Mesenchymal stem cell (in vitro differentiated cells and primary cell): Measurements from ENCODE around the gene NRXN3.
"Not testable (repeated sequence)": the region's sequence is repeated elsewhere in the genome, so short reads cannot be mapped to it uniquely, and the experiment has no call there.

Experiments
- DNase-seq: peaks from one replicate; pipeline ENCODE4 v3.0.0-alpha.2; 2013
- H2AFZ ChIP-seq: one replicate; pipeline ENCODE4 v1.6.1; 2013; ENCODE audit warnings: low read depth, mild to moderate bottlenecking, control low read depth, inconsistent platforms, low read length, moderate library complexity
- H2AK5ac ChIP-seq: 2 replicates; pipeline ENCODE4 v1.6.1; 2013; ENCODE audit warnings: low read length, moderate library complexity, mild to moderate bottlenecking, inconsistent platforms; ENCODE audit not compliant: severe bottlenecking
- H2BK120ac ChIP-seq: one replicate; pipeline ENCODE4 v1.6.1; 2013; ENCODE audit warnings: low read depth, mild to moderate bottlenecking, inconsistent platforms, low read length, moderate library complexity
- H2BK12ac ChIP-seq, 2 experiments: one replicate each; pipeline ENCODE4 v1.6.1; 2013; ENCODE audit warnings: inconsistent platforms in 2 of 2, low read length in 2 of 2, mild to moderate bottlenecking in 2 of 2, moderate library complexity in 2 of 2, control low read depth in 1 of 2
- H2BK15ac ChIP-seq: one replicate; pipeline ENCODE4 v1.6.1; 2013; ENCODE audit warnings: mild to moderate bottlenecking, low read depth, inconsistent platforms; ENCODE audit not compliant: poor library complexity, severe bottlenecking
- H2BK5ac ChIP-seq: 2 replicates; pipeline ENCODE4 v1.6.1; 2013; ENCODE audit warnings: low read depth, mild to moderate bottlenecking, low read length, control low read depth, inconsistent platforms; ENCODE audit not compliant: poor library complexity, severe bottlenecking
- H3K14ac ChIP-seq, 2 experiments: one replicate each; pipeline ENCODE4 v1.6.1; 2013; ENCODE audit warnings: inconsistent platforms in 2 of 2, low read length in 2 of 2, control low read depth in 1 of 2, mild to moderate bottlenecking in 1 of 2, moderate library complexity in 1 of 2
- H3K18ac ChIP-seq, 2 experiments: one replicate each; pipeline ENCODE4 v1.6.1; 2013; ENCODE audit warnings: inconsistent platforms in 2 of 2, low read length in 2 of 2, control low read depth in 1 of 2, low read depth in 1 of 2, mild to moderate bottlenecking in 1 of 2
- H3K23ac ChIP-seq, 2 experiments: one replicate each; pipeline ENCODE4 v1.6.1; 2013; ENCODE audit warnings: inconsistent platforms in 2 of 2, low read length in 2 of 2, mild to moderate bottlenecking in 2 of 2, moderate library complexity in 2 of 2, control low read depth in 1 of 2
- H3K27ac ChIP-seq: 2 replicates; pipeline ENCODE4 v1.5.1; 2013; ENCODE audit warnings: mild to moderate bottlenecking, moderate library complexity, low read length, control low read depth, inconsistent platforms; ENCODE audit not compliant: poor library complexity, severe bottlenecking
- H3K27me3 ChIP-seq, 2 experiments: 2 replicates each; pipeline versions ENCODE4 v1.6.1 to v1.7.0; 2013; ENCODE audit warnings: low read length in 2 of 2, mild to moderate bottlenecking in 2 of 2, moderate library complexity in 2 of 2, control low read depth in 1 of 2, inconsistent platforms in 1 of 2; ENCODE audit not compliant: control insufficient read depth in 1 of 2, insufficient read depth in 1 of 2
- H3K36me3 ChIP-seq, 2 experiments: 2 replicates each; pipeline versions ENCODE4 v1.6.1 to v1.7.0; 2013; ENCODE audit warnings: low read length in 2 of 2, control low read depth in 1 of 2, inconsistent platforms in 1 of 2, low read depth in 1 of 2, mild to moderate bottlenecking in 1 of 2; ENCODE audit not compliant: insufficient read depth in 2 of 2, control insufficient read depth in 1 of 2
- H3K4ac ChIP-seq, 2 experiments: one replicate each; pipeline ENCODE4 v1.6.1; 2013; ENCODE audit warnings: inconsistent platforms in 2 of 2, low read length in 2 of 2, mild to moderate bottlenecking in 2 of 2, moderate library complexity in 2 of 2, control low read depth in 1 of 2, low read depth in 1 of 2
- H3K4me1 ChIP-seq: 2 replicates; pipeline ENCODE4 v1.6.1; 2013; ENCODE audit warnings: low read depth, low read length, control low read depth; ENCODE audit not compliant: control insufficient read depth, insufficient read depth
- H3K4me2 ChIP-seq: 2 replicates; pipeline ENCODE4 v1.6.1; 2013; ENCODE audit warnings: low read length, mild to moderate bottlenecking, inconsistent platforms; ENCODE audit not compliant: poor library complexity, severe bottlenecking
- H3K4me3 ChIP-seq, 2 experiments: 2 replicates each; pipeline versions ENCODE4 v1.5.1 to v1.7.0; 2013; ENCODE audit warnings: low read length in 2 of 2, mild to moderate bottlenecking in 2 of 2, control low read depth in 1 of 2, low read depth in 1 of 2; ENCODE audit not compliant: insufficient read depth in 1 of 2
- H3K79me1 ChIP-seq: replicated peaks from 2 replicates; pipeline ENCODE4 v1.6.1; 2013; ENCODE audit warnings: mild to moderate bottlenecking, control low read depth, low read length, inconsistent platforms; ENCODE audit not compliant: poor library complexity, severe bottlenecking
- H3K9ac ChIP-seq: 2 replicates; pipeline ENCODE4 v1.7.0; 2013; ENCODE audit warnings: mild to moderate bottlenecking, low read length, moderate library complexity
- H3K9me3 ChIP-seq: 2 replicates; pipeline ENCODE4 v1.7.0; 2013; ENCODE audit warnings: mild to moderate bottlenecking, low read length; ENCODE audit not compliant: control insufficient read depth
- H4K8ac ChIP-seq: one replicate; pipeline ENCODE4 v1.6.1; 2013; ENCODE audit warnings: inconsistent platforms, mild to moderate bottlenecking, low read length, moderate library complexity
- H4K91ac ChIP-seq: one replicate; pipeline ENCODE4 v1.6.1; 2013; ENCODE audit warnings: mild to moderate bottlenecking, low read length, inconsistent platforms
- WGBS: methylation state at CpG from one replicate; pipeline ENCODE4 v1.1.7; 2013; ENCODE audit warnings: mixed read lengths; 5-methylcytosine and 5-hydroxymethylcytosine counted together

The NRXN3 gene

DNA sequence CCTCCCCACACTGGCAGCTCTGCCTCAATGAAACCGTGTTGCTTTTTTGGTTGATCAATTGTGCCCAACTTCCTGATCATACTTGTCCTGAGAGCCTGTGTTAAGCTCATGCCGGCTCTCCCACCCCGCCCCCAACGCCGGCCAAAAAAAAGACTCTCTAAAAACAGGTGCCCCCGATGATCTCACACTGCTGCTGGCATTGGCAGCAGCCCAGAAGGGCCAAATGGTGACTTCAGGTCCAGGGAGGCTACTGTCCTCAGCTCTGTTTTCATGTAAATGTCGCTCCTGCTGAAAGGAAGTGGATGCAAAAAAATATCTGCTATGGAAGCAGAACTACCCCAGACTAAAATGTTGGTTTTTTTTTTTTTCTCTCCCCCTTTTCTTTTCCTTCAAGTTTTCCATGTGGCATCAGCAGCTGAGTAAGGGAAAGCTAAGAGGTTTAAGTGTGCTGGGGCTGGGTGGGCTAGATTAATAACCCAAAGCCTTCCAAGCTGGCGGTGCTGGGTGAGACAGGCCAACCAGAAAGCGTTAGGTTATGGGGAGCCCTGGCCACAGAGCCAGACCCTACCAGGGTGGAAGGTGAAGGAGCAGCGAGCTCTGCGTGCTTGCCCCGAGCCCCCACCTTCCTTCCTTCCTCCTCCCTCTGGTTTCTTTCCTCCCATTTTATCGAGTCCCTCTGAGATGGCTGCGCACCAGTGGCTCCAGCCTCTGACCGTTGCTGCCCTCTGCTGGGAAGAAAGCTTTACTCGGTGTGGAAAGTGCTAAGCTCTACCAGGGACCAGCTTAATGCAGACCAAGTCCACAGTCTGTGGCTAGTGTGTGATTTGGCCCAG, 396.1 kb downstream of the NRXN3 start:
- Histone ChIP-seq H3K4ac (no peak overlapping the region), H3K4me2 (peak overlapping the region; percentile 6), H3K36me3 (no peaks in the 10 kb centered on the region), H3K9me3 (no peaks in the 10 kb centered on the region), H2BK12ac (no peak overlapping the region), H3K27me3 (peaks cover 0 to 14% of the 10 kb centered on the region in 2 experiments), H3K4me3 (peak overlapping the region in 1 of 2 experiments; percentile 70), H2BK15ac (no peak overlapping the region), H4K91ac (no peak overlapping the region), H3K4me1 (no peaks in the 10 kb centered on the region), H3K18ac (no peak overlapping the region), H3K14ac (no peak overlapping the region), H3K79me1 (no peaks in the 10 kb centered on the region), H3K9ac (peak overlapping the region; percentile 67), H3K27ac (no peak overlapping the region), H2AFZ (peak overlapping the region; percentile 67), H2BK120ac (no peak overlapping the region), H4K8ac (no peak overlapping the region), H3K23ac (no peak overlapping the region), H2AK5ac (no peak overlapping the region), H2BK5ac (no peak overlapping the region)
- peak; percentile 60 for DNase-seq
- WGBS: 32% methylated on average over 16 of the region's 16 CpGs

DNA sequence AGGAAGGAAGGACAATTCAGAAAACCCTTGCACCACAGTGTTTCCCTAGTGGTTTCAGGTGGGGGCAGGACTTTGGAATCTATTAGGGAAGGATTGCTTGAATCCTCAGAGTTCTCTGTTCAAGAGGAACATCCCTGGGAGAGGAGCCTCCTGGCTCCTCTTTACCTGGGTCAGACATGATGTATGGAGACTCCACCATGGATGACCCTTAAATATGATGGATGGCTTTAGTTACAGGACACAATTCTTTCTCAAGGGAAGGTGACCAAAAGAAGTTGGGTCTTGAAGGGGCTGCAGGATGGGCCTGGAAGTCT, 396.6 kb downstream of the NRXN3 start:
- H3K4me2 ChIP-seq: no peak overlapping the region
- no peak overlapping the region for H3K9ac ChIP-seq
- H3K9me3 ChIP-seq: no peaks in the 10 kb centered on the region
- H4K91ac ChIP-seq: no peak overlapping the region
- peaks cover 0 to 19% of the 10 kb centered on the region in 2 experiments for H3K27me3 ChIP-seq
- no peak for DNase-seq
- H3K23ac ChIP-seq: no peak overlapping the region
- H3K36me3 ChIP-seq: no peaks in the 10 kb centered on the region
- no peak overlapping the region for H3K18ac ChIP-seq
- H3K79me1 ChIP-seq: no peaks in the 10 kb centered on the region
- H4K8ac ChIP-seq: no peak overlapping the region
- no peak overlapping the region for H2BK15ac ChIP-seq
- H3K4me3 ChIP-seq: no peak overlapping the region
- no peak overlapping the region for H2BK5ac ChIP-seq
- H3K14ac ChIP-seq: no peak overlapping the region
- H3K4me1 ChIP-seq: no peaks in the 10 kb centered on the region
- no peak overlapping the region for H3K4ac ChIP-seq
- H2BK12ac ChIP-seq: no peak overlapping the region
- no peak overlapping the region for H2AFZ ChIP-seq
- H3K27ac ChIP-seq: no peak overlapping the region
- H2BK120ac ChIP-seq: no peak overlapping the region
- H2AK5ac ChIP-seq: no peak overlapping the region

DNA sequence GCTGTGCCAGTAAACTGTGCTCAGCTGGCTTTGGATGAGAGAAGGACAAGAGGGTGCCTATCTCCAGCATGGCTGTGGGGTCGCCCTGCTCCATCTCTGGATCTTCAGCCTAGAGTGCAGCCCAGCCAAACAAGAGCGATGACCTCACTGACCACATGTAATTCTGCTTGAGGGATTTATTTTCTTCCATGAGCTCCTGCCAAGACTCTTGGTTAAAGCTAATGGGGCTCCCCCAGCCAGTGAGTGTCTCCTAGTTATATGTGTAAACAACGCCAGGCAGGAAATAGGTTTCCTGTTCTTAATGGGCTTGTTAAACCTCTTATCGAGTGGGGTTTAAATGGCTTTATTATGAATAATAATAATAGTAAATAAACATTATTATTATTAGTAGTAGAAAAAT, 397.2 kb downstream of the NRXN3 start:
- no peak overlapping the region for H3K9ac ChIP-seq
- no peak overlapping the region for H2AFZ ChIP-seq
- H3K4me3 ChIP-seq: no peak overlapping the region
- DNase-seq: peak; percentile 1
- no peak overlapping the region for H3K4ac ChIP-seq
- no peak overlapping the region for H2BK5ac ChIP-seq
- H3K27me3 ChIP-seq: peaks cover 0 to 19% of the 10 kb centered on the region in 2 experiments
- no peak overlapping the region for H3K23ac ChIP-seq
- no peak overlapping the region for H2BK120ac ChIP-seq
- no peak overlapping the region for H2BK12ac ChIP-seq
- no peak overlapping the region for H3K4me2 ChIP-seq
- WGBS: 78% methylated on average over 2 of the region's 4 CpGs
- H3K36me3 ChIP-seq: no peaks in the 10 kb centered on the region
- no peak overlapping the region for H3K27ac ChIP-seq
- no peak overlapping the region for H2BK15ac ChIP-seq
- no peak overlapping the region for H4K91ac ChIP-seq
- no peak overlapping the region for H2AK5ac ChIP-seq
- H4K8ac ChIP-seq: no peak overlapping the region
- no peaks in the 10 kb centered on the region for H3K4me1 ChIP-seq
- no peak overlapping the region for H3K14ac ChIP-seq
- H3K18ac ChIP-seq: no peak overlapping the region
- H3K79me1 ChIP-seq: no peaks in the 10 kb centered on the region
- no peaks in the 10 kb centered on the region for H3K9me3 ChIP-seq

DNA sequence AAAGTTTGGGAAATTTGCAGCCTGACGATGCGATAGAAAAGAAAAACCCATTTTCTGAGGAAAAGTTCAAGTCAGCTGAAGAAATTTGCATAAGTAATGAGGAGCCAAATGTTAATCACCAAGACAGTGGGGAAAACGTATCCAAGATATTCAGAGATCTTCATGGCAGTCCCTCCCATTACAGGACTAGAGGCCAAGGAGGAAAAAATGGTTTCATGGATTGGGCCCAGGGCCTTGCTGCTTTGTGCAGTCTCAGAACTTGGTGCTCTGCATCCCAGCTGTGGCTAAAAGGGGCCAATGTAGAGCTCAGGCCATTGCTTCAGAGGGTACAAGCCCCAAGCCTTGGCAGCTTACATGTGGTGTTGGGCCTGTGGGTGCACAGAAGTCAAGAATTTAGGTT, 403.6 kb downstream of the NRXN3 start:
- H3K4me1 ChIP-seq, H2BK15ac ChIP-seq, DNase-seq, H2BK12ac ChIP-seq, H3K18ac ChIP-seq, H3K27ac ChIP-seq, H3K79me1 ChIP-seq, H3K9me3 ChIP-seq, H3K14ac ChIP-seq, H2BK120ac ChIP-seq, H3K4me3 ChIP-seq, H4K8ac ChIP-seq, H3K4me2 ChIP-seq, H3K27me3 ChIP-seq, H3K4ac ChIP-seq, H2AFZ ChIP-seq, H2BK5ac ChIP-seq, H4K91ac ChIP-seq, H3K36me3 ChIP-seq, H3K9ac ChIP-seq, H3K23ac ChIP-seq, H2AK5ac ChIP-seq: not testable (repeated sequence)
- WGBS: 86% methylated on average over 3 of the region's 3 CpGs
